Lower leg skin (tissue), 4 donors: ENCODE measurements around the gene VSIR. TPM values are rescaled to one million over a fixed set of nuclear protein-coding genes. Genes with fewer than 3 reads are reported as not detected.

ENCODE experiments used
- DNase-seq, 2 donors: peaks; one replicate each; pipeline ENCODE4 v3.0.0-alpha.2; 2019; ENCODE audit warnings: low spot score in 2 of 2
- H3K4me3 ChIP-seq: fragments of 200-600 bp; sonication (generic); 2 replicates; pipeline ENCODE4 v1.5.1; 2017; ENCODE audit warnings: mild to moderate bottlenecking, low read depth; ENCODE audit not compliant: poor library complexity, severe bottlenecking
- POLR2A ChIP-seq, 2 donors: fragments of 450-650 bp; IDR thresholded peaks; one replicate each; pipeline ENCODE4 v1.6.1; 2016 to 2017; ENCODE audit warnings: antibody characterized with exemption in 2 of 2, mild to moderate bottlenecking in 1 of 2, moderate library complexity in 1 of 2
- WGBS, 2 donors: methylation state at CpG; one replicate each; pipeline ENCODE4 v1.1.5; 2018; 5-methylcytosine and 5-hydroxymethylcytosine counted together
- intact Hi-C: fragments of 100-400 bp; cut with DNase I; formaldehyde crosslinking; loops from one replicate; pipeline ENCODE4 v1.15.0; 2023; ENCODE audit warnings: low total_unique reads
- total RNA-seq, 4 donors: library from RNA; depleted of rRNA; stranded (reverse); fragments of >200 nt; gene quantifications; one replicate each; pipeline ENCODE4 v1.1.0, GENCODE V29; 2016
- TF ChIP-seq, protein P1 (sequence below), 3 donors: fragments of 450-650 bp; IDR thresholded peaks; one replicate each; pipeline ENCODE4 v1.5.1; 2016; ENCODE audit warnings: antibody characterized with exemption in 3 of 3, mild to moderate bottlenecking in 3 of 3, moderate library complexity in 2 of 3

The VSIR gene
- total RNA-seq, 4 donors from 2014 or later: 14.5 to 56.5 (median 23.2) TPM

DNA sequence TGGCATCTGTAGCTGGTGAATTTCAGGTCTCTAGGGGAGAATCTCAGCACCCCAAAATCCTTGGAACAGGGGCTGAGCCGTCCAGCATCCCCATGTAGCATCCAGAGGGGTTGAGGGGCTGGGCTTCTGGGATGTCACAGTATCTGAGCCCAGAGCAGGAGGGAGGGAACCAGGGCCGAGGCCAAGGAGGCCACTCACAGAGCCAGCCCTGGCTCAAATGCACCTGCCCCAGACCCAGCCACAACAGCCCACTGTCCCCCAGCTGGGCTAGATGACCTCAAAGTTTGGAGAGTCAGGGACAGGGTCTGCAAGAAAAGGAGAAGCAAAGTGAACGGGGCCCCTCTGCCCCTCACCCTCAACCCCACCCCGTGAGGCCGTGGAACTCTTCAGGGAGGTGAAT is 22.3 kb downstream of the VSIR start:
- TF ChIP-seq POLR2A (IDR thresholded peaks at IDR 0.05): no peak
- TF ChIP-seq, protein P1, sequence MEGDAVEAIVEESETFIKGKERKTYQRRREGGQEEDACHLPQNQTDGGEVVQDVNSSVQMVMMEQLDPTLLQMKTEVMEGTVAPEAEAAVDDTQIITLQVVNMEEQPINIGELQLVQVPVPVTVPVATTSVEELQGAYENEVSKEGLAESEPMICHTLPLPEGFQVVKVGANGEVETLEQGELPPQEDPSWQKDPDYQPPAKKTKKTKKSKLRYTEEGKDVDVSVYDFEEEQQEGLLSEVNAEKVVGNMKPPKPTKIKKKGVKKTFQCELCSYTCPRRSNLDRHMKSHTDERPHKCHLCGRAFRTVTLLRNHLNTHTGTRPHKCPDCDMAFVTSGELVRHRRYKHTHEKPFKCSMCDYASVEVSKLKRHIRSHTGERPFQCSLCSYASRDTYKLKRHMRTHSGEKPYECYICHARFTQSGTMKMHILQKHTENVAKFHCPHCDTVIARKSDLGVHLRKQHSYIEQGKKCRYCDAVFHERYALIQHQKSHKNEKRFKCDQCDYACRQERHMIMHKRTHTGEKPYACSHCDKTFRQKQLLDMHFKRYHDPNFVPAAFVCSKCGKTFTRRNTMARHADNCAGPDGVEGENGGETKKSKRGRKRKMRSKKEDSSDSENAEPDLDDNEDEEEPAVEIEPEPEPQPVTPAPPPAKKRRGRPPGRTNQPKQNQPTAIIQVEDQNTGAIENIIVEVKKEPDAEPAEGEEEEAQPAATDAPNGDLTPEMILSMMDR (IDR thresholded peaks at IDR 0.05): no peak
- no peak overlapping the region for H3K4me3 ChIP-seq
- no peak for DNase-seq
- intact Hi-C loops: no loop called here
- WGBS, 2 donors: 80 to 89% methylated on average over 4 to 5 of the region's 5 CpGs

DNA sequence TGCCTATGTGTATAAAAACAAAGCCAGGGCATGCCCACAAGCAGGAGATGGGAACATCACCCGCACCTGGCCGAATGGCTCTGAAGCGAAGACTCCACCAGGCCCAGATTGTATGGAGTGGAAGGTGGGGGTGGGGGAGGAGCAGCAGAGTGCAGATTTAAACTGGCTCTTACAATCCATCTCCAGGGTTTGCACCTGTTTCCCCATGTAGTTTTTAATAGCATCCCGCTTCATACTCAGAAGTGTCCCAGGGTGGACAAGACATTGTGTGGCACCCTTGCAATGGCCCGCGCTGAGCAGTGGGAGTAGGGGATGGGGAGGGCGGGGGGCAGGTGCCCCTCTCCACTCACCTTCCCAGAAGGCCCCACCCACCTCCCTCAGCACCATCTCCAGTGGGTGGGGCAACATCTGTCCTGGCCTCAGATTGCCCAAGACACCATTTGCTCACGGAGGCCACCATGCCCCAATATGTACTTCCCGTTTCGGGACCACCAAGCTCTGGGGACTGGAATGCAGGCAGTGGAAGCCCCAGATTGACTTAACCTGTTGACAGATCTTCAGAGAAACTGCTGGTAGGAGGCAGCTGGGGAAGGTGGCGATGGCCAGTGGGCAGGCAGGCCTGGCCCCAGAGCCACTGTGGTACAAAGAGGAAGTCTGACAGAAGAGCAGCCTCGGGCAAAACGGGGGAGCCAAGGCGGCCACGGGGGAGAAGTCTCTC is 23.0 kb downstream of the VSIR start:
- WGBS, 2 donors: 87 to 89% methylated on average over 15 of the region's 15 CpGs

GRCh38 chr10:71749396-71749795 is 23.9 kb downstream of the VSIR start:
- TF ChIP-seq, protein P1 (IDR thresholded peaks at IDR 0.05): no peak
- TF ChIP-seq POLR2A (IDR thresholded peaks at IDR 0.05): no peak
- no peak for DNase-seq
- no peak overlapping the region for H3K4me3 ChIP-seq
- intact Hi-C loops: no loop called here
- 79 to 81% methylated on average over 4 of the region's 4 CpGs for WGBS, 2 donors

More for the DNA sequence above, 23.0 kb downstream of the VSIR start:
- intact Hi-C loops: no loop called here
- no peak overlapping the region for H3K4me3 ChIP-seq
- no peak for TF ChIP-seq POLR2A (IDR thresholded peaks at IDR 0.05)
- TF ChIP-seq, protein P1 (IDR thresholded peaks at IDR 0.05): no peak
- DNase-seq: no peak

DNA sequence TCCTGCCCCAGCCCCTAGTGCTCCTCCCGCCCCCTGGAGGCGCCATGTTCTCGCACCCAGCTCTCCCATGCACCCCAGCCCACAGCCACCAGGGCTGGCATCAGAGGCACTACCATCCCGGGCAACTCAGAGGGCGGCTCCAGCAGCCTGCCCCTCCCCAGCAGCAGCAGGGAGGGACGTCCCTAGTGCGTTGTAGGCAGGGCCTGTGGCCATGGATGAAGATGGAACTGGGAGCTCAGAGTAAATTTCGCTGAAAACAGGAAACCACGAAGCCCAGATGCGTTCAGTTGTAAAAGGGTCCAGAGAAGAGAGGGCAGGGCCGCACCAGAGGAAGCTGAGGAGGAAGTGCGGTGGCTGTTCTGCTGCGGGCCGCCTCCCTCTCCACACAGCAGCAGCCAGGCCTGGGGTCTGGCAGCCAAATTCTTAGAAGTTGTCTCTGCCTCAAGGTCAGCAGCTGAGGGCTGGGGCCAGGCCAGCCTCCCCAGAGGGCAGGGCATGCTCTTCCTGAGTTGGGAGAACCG is 24.6 kb downstream of the VSIR start:
- intact Hi-C loops: no loop called here
- TF ChIP-seq, protein P1 (IDR thresholded peaks at IDR 0.05): no peak
- TF ChIP-seq POLR2A (IDR thresholded peaks at IDR 0.05): no peak
- WGBS, 2 donors: 24 to 31% methylated on average over 14 to 15 of the region's 15 CpGs
- no peak overlapping the region for H3K4me3 ChIP-seq
- peak; percentile 67 to 94 for DNase-seq

DNA sequence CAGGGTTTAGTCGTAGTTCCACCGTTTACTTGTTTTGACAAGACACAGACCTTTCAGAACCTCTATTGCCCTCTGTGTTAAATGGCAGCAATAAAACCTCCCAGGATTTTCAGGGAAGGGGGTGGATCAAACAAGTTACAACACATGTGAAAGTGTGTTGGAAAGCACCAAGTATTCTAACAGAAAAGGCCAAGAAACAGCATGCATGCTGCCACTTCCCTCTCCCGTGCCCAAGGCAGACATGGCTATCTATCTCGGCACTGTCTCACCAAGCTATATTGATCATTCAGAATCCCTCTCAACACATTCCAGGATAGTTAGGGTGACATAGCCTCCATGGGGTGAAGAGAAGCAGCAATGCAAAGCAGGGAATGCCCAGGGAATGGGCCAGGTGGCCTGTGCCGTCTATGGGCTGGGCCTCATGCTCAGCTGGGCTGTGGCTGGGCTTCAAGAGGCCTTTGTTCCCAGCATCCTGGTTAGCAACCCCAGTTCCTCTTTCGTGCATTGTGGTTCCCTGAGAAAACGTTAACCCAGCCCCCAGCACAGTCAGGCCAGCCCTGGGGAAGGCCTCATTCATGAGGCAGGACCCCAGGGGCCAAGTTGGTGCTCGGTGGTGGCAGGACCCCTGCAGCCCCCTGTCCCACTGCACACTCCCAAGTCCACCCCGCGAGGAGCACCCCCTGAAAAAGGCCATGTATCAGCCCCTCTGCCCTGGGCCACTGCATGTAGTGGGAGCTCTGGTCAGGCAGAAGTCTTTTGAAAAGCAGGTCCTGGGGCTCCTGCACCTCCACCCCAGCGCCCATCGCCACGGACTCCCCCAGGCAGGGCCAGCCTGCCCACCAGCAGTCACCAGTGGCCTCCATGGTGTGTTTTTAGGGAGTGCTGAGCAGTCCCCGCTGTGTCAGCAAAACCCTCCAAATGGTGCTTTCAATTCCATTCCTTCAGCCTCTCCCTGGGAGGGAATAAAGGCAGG is 25.5 kb downstream of the VSIR start:
- H3K4me3 ChIP-seq: no peak overlapping the region
- no peak for DNase-seq
- TF ChIP-seq POLR2A (IDR thresholded peaks at IDR 0.05): no peak
- TF ChIP-seq, protein P1 (IDR thresholded peaks at IDR 0.05): no peak
- WGBS, 2 donors: 55 to 63% methylated on average over 10 to 14 of the region's 14 CpGs
- intact Hi-C loops: no loop called here
